B cell (primary cell): ENCODE measurements around the gene PNPLA2. TPM values are rescaled to one million over a fixed set of nuclear protein-coding genes. Genes with fewer than 3 reads are reported as not detected.

Source experiments
- ATAC-seq: fragments of 200-7000 bp; cut with Tn5 transposase; one replicate; pipeline ENCODE4 v1.10.0; 2021; ENCODE audit warnings: low read depth, mild to moderate bottlenecking, moderate number of reproducible peaks, moderate library complexity
- CTCF ChIA-PET: fragments of 350-600 bp; sonication (Branson Sonifier 250); formaldehyde crosslinking; loops from one replicate; lab custom pipeline; 2021; ENCODE audit warnings: antibody characterized with exemption, inconsistent platforms; lab: Charles Lee
- POLR2A ChIA-PET: fragments of 350-600 bp; sonication (Branson Sonifier 250); formaldehyde crosslinking; loops from one replicate; lab custom pipeline; 2021; ENCODE audit warnings: antibody characterized with exemption; lab: Charles Lee
- DNase-seq: peaks from one replicate; pipeline ENCODE4 v3.0.0; 2013
- H2AFZ ChIP-seq: 2 replicates; pipeline ENCODE4 v1.6.1; 2012; ENCODE audit warnings: mild to moderate bottlenecking, low read depth, low read length; ENCODE audit not compliant: insufficient read depth, poor library complexity, severe bottlenecking
- H3K27ac ChIP-seq, 2 donors: 1 replicate in 1 of 2; 2 replicates in 1 of 2; pipeline ENCODE4 v1.5.1; 2012 to 2013; ENCODE audit warnings: low read length in 2 of 2, mild to moderate bottlenecking in 2 of 2, moderate library complexity in 1 of 2
- H3K27me3 ChIP-seq, 4 experiments: fragments of 200-600 bp in 1 of 4; sonication (generic) in 1 of 4; replicated peaks in 1 of 4; 1 replicate in 2 of 4; 2 replicates in 2 of 4; pipeline versions ENCODE4 v1.6.1 to v1.7.0; 2013 to 2016; ENCODE audit warnings: low read length in 3 of 4, mild to moderate bottlenecking in 2 of 4, mixed read lengths in 1 of 4, moderate library complexity in 1 of 4; ENCODE audit not compliant: insufficient read depth in 4 of 4, control insufficient read depth in 3 of 4; ENCODE audit errors: control extremely low read depth in 1 of 4
- H3K36me3 ChIP-seq, 2 experiments: replicated peaks in 1 of 2; 1 replicate in 1 of 2; 2 replicates in 1 of 2; pipeline versions ENCODE4 v1.6.1 to v1.7.1; 2013; ENCODE audit warnings: low read length in 1 of 2; ENCODE audit not compliant: insufficient read depth in 2 of 2, control insufficient read depth in 1 of 2; ENCODE audit errors: control extremely low read depth in 1 of 2, extremely low read depth in 1 of 2
- H3K4me1 ChIP-seq, 2 donors: fragments of 200-600 bp in 1 of 2; sonication (generic) in 1 of 2; 1 replicate in 1 of 2; 2 replicates in 1 of 2; pipeline versions ENCODE4 v1.5.1 to v1.6.1; 2013 to 2017; ENCODE audit warnings: low read length in 2 of 2; ENCODE audit not compliant: control insufficient read depth in 2 of 2, insufficient read depth in 2 of 2
- H3K4me2 ChIP-seq: replicated peaks from 2 replicates; pipeline ENCODE3; 2012; ENCODE audit warnings: mild to moderate bottlenecking, low read depth, low read length; ENCODE audit not compliant: poor library complexity, severe bottlenecking
- H3K4me3 ChIP-seq, 5 experiments: fragments of 200-600 bp in 1 of 5; sonication (generic) in 1 of 5; 1 replicate in 3 of 5; 2 replicates in 2 of 5; pipeline versions ENCODE4 v1.5.1 to v1.7.0; 2011 to 2016; ENCODE audit warnings: low read length in 4 of 5, mild to moderate bottlenecking in 4 of 5, low read depth in 2 of 5, control low read depth in 1 of 5, moderate library complexity in 1 of 5; ENCODE audit not compliant: insufficient read depth in 1 of 5; ENCODE audit errors: control extremely low read depth in 1 of 5, extremely low read depth in 1 of 5
- H3K79me2 ChIP-seq: fragments of 200-600 bp; sonication (generic); one replicate; pipeline ENCODE4 v1.6.0; 2016; ENCODE audit warnings: low read length; ENCODE audit not compliant: control insufficient read depth, insufficient read depth
- H3K9ac ChIP-seq: fragments of 200-600 bp; sonication (generic); 2 replicates; pipeline ENCODE4 v1.6.1; 2017; ENCODE audit warnings: mild to moderate bottlenecking, low read length, moderate library complexity
- H3K9me3 ChIP-seq, 3 donors: one replicate each; pipeline versions ENCODE4 v1.6.1 to v1.7.1; 2013; ENCODE audit warnings: low read length in 2 of 3; ENCODE audit not compliant: control insufficient read depth in 2 of 3, insufficient read depth in 1 of 3; ENCODE audit errors: control extremely low read depth in 1 of 3
- H4K20me1 ChIP-seq: 2 replicates; pipeline ENCODE4 v1.6.0; 2012; ENCODE audit warnings: mild to moderate bottlenecking, low read length; ENCODE audit not compliant: insufficient read depth, control insufficient read depth, poor library complexity, severe bottlenecking
- H3K27ac Mint-ChIP-seq: one replicate; pipeline ENCODE4 v1.8.0; 2021; ENCODE audit warnings: mixed read lengths
- H3K27me3 Mint-ChIP-seq: one replicate; pipeline ENCODE4 v1.8.0; 2021; ENCODE audit warnings: mixed read lengths
- H3K4me1 Mint-ChIP-seq: one replicate; pipeline ENCODE4 v1.8.0; 2021; ENCODE audit warnings: mixed read lengths
- H3K4me3 Mint-ChIP-seq: one replicate; pipeline ENCODE4 v1.8.0; 2021; ENCODE audit warnings: mixed read lengths
- H3K9me3 Mint-ChIP-seq: one replicate; pipeline ENCODE4 v1.8.0; 2022; ENCODE audit warnings: mixed read lengths; ENCODE audit not compliant: insufficient read depth
- CTCF ChIP-seq: fragments of 200-600 bp; IDR thresholded peaks from one replicate; pipeline ENCODE4 v1.8.0; 2022; ENCODE audit warnings: antibody characterized with exemption, mild to moderate bottlenecking
- EZH2 ChIP-seq: IDR thresholded peaks from 2 replicates; pipeline ENCODE4 v1.6.1; 2012; ENCODE audit warnings: borderline replicate concordance, low read depth, mild to moderate bottlenecking, moderate library complexity, low read length; ENCODE audit not compliant: insufficient read depth, poor library complexity, severe bottlenecking
- WGBS: methylation state at CpG from one replicate; pipeline ENCODE4 v1.1.5; 2013; ENCODE audit warnings: missing lambda C conversion rate; ENCODE audit not compliant: insufficient coverage; 5-methylcytosine and 5-hydroxymethylcytosine counted together
- intact Hi-C: fragments of 100-400 bp; cut with micrococcal nuclease; formaldehyde crosslinking; loops from one replicate; pipeline ENCODE4 v1.10.0; 2022
- polyA plus RNA-seq: library from polyadenylated mRNA; depleted of rRNA; stranded (reverse); fragments of >200 nt; gene quantifications from 2 replicates; pipeline ENCODE4 v1.2.3, GENCODE V29; 2012
- total RNA-seq, 2 donors: library from RNA; stranded (reverse); fragments of 120-200 nt in 1 of 2; gene quantifications; 1 replicate in 1 of 2; 2 replicates in 1 of 2; pipeline versions ENCODE4 v1.2.3 to v1.2.4, GENCODE V29; 2013 to 2022

PNPLA2 gene
- total and polyA plus RNA-seq, 2 donors (not counting 1 experiment from before 2014, with no cell fraction given) = 208 to 276 TPM

- Histone ChIP-seq H3K9ac (no peak overlapping the region), H3K36me3 (peaks cover 0 to 6% of the 10 kb centered on the region in 2 experiments), H3K9me3 (no peaks in the 10 kb centered on the region), H3K4me1 (no peaks in the 10 kb centered on the region), H4K20me1 (no peaks in the 10 kb centered on the region), H3K79me2 (no peaks in the 10 kb centered on the region), H2AFZ (no peak overlapping the region), H3K4me2 (no peak overlapping the region), H3K27me3 (no peaks in the 10 kb centered on the region), H3K4me3 (no peak overlapping the region), H3K27ac (no peak overlapping the region)
- 88% methylated on average over 8 of the region's 8 CpGs for WGBS
- ATAC-seq = no peak
- Mint-ChIP-seq H3K4me1 (no peaks in the 10 kb centered on the region), H3K4me3 (no peak overlapping the region), H3K27me3 (no peaks in the 10 kb centered on the region), H3K27ac (no peak overlapping the region), H3K9me3 (no peaks in the 10 kb centered on the region)
- POLR2A ChIA-PET = no interaction called here
- intact Hi-C loops = no loop called here
- TF ChIP-seq EZH2 (no peak), CTCF (no peak)
- CTCF ChIA-PET = no interaction called here
- no peak for DNase-seq
These were observed 51.4 kb downstream of the PNPLA2 start for GRCh38 chr11:870127-870413.

- DNase-seq = no peak
- 98% methylated on average over 7 of the region's 8 CpGs for WGBS
These were observed 51.7 kb downstream of the PNPLA2 start for GRCh38 chr11:870418-870817.

More at GRCh38 chr11:870418-870817, 51.7 kb downstream of the PNPLA2 start:
- Mint-ChIP-seq H3K4me1 (no peaks in the 10 kb centered on the region), H3K27me3 (no peaks in the 10 kb centered on the region), H3K27ac (no peak overlapping the region), H3K4me3 (no peak overlapping the region), H3K9me3 (no peaks in the 10 kb centered on the region)
- no peaks in the 10 kb centered on the region for H3K79me2 ChIP-seq
- no peaks in the 10 kb centered on the region for H3K27me3 ChIP-seq
- intact Hi-C loops = no loop called here
- POLR2A ChIA-PET = no interaction called here
- H3K4me2 ChIP-seq = no peak overlapping the region
- H3K36me3 ChIP-seq = peaks cover 0 to 6% of the 10 kb centered on the region in 2 experiments
- no peak overlapping the region for H2AFZ ChIP-seq
- no peak overlapping the region for H3K4me3 ChIP-seq
- H3K9ac ChIP-seq = no peak overlapping the region
- CTCF ChIA-PET = no interaction called here
- ATAC-seq = no peak
- H3K9me3 ChIP-seq = no peaks in the 10 kb centered on the region
- TF ChIP-seq EZH2 (no peak), CTCF (no peak)
- no peaks in the 10 kb centered on the region for H3K4me1 ChIP-seq
- no peaks in the 10 kb centered on the region for H4K20me1 ChIP-seq
- no peak overlapping the region for H3K27ac ChIP-seq
